Measurements from ENCODE around the gene CSTA. TPM values are rescaled to one million over a fixed set of nuclear protein-coding genes. Genes with fewer than 3 reads are reported as not detected.

CSTA gene
- total and polyA plus RNA-seq, 2 of the 13 experiments (the other 11 are each of a cell fraction or from before 2014, with no cell fraction given) = 3.9 to 11.0 TPM

DNA sequence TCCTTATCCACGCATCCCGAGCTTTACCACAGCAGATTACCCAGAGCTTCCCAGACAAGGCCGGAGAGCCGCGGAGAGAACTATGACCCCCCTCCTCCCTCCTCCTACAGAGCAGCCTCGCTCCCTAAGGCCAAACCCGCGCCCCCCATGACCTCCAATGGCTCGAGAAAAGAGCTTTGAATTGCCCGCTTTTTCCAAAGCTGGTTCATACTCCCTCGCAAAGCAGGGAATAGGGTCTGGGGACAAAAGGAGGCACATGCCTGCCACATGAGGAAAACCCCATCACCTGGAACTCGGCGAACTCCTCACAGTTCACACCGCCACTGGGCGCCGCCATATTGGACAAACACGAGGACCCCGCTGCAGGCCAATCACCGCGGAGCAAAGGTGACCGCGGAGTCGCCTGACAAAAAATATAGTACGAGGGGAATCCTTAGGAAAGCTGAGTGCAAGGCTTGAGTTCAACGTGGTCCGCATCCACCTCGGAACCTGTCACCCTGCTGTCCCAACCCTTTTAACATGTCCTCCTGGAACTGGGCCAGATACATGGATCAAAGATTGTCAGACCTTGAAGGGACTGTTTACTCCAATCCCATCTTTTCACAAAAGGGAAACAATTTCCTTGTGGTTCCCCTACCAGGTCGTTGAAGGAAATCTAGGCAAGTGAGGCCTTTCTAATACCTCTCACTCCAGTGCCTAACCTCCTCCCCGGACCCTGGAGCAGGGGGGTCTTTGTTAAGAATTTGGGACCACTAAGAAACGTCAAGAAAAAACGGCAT, 58.0 kb downstream of the CSTA start, which contains the start of gene MIX23 (continued):
- TF ChIP-seq CEBPZ (IDR thresholded peaks at IDR 0.05; ENCODE audit: low read length) = no peak
- TF ChIP-seq ARHGAP35 (CRISPR knock-in tag; IDR thresholded peaks at IDR 0.05; ENCODE audit: borderline replicate concordance) = 0 out of 2 replicates have a peak, but pooled peaks have one; percentile 64
- peak; percentile 44; the same call in 1 of the 2 replicates for TF ChIP-seq ZNF274 (CRISPR knock-in tag; IDR thresholded peaks at IDR 0.05)
- TF ChIP-seq ZMYM2 (CRISPR knock-in tag; IDR thresholded peaks at IDR 0.05) = no peak
- no peak for TF ChIP-seq ZNF30 (CRISPR knock-in tag; IDR thresholded peaks at IDR 0.05)
- no peak for TF ChIP-seq U2AF1 (optimal IDR thresholded peaks at IDR 0.05; ENCODE audit: low read depth, low read length)
- 0 out of 2 replicates have a peak, but pooled peaks have one; percentile 53 for TF ChIP-seq ZNF12 (CRISPR knock-in tag; IDR thresholded peaks at IDR 0.05)
- TF ChIP-seq SP140L (CRISPR knock-in tag; IDR thresholded peaks at IDR 0.05; ENCODE audit: borderline replicate concordance) = no peak; the same call in 1 of the 2 replicates
- no peak for TF ChIP-seq ZNF619 (CRISPR knock-in tag; IDR thresholded peaks at IDR 0.05)
- TF ChIP-seq SRSF4 (IDR thresholded peaks at IDR 0.05; ENCODE audit: low read depth, low read length, poor library complexity, severe bottlenecking) = no peak
- TF ChIP-seq, protein P1, sequence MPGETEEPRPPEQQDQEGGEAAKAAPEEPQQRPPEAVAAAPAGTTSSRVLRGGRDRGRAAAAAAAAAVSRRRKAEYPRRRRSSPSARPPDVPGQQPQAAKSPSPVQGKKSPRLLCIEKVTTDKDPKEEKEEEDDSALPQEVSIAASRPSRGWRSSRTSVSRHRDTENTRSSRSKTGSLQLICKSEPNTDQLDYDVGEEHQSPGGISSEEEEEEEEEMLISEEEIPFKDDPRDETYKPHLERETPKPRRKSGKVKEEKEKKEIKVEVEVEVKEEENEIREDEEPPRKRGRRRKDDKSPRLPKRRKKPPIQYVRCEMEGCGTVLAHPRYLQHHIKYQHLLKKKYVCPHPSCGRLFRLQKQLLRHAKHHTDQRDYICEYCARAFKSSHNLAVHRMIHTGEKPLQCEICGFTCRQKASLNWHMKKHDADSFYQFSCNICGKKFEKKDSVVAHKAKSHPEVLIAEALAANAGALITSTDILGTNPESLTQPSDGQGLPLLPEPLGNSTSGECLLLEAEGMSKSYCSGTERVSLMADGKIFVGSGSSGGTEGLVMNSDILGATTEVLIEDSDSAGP (CRISPR knock-in tag; IDR thresholded peaks at IDR 0.05; ENCODE audit: borderline replicate concordance) = peak; percentile 33; the same call in 1 of the 2 replicates
- no peak for TF ChIP-seq CC2D1A (CRISPR knock-in tag; IDR thresholded peaks at IDR 0.05)
- TF ChIP-seq TCF12 (IDR thresholded peaks at IDR 0.05) = no peak
- TF ChIP-seq TCF12 (CRISPR knock-in tag; IDR thresholded peaks at IDR 0.05) = 0 out of 2 replicates have a peak, but pooled peaks have one; percentile 42
- no peak; the same call in 1 of the 2 replicates for TF ChIP-seq ATF2 (CRISPR knock-in tag; IDR thresholded peaks at IDR 0.05)
- no peak for TF ChIP-seq REL (CRISPR knock-in tag; conservative IDR thresholded peaks at IDR 0.05)
- no peak for TF ChIP-seq ZNF468 (CRISPR knock-in tag; IDR thresholded peaks at IDR 0.05)
- peak; percentile 83; the same call in 1 of the 2 replicates for TF ChIP-seq MEIS1 (CRISPR knock-in tag; IDR thresholded peaks at IDR 0.05; ENCODE audit: borderline replicate concordance)
- peak; percentile 21; the same call in 1 of the 2 replicates for TF ChIP-seq MEIS2 (CRISPR knock-in tag; IDR thresholded peaks at IDR 0.05)
- TF ChIP-seq ZHX1 (CRISPR knock-in tag; IDR thresholded peaks at IDR 0.05; ENCODE audit: low read depth) = peak; percentile 44

All from HepG2 (cell line).